HK-2 (cell line): ENCODE data around the gene PLA2R1.
A peak's percentile ranks its signal among the peaks of the same experiment; 100 is the strongest.

ENCODE experiments used
- DNase-seq: peaks from one replicate; pipeline ENCODE4 v3.0.0-alpha.2; 2018; ENCODE audit not compliant: unreplicated experiment

Gene PLA2R1

DNA sequence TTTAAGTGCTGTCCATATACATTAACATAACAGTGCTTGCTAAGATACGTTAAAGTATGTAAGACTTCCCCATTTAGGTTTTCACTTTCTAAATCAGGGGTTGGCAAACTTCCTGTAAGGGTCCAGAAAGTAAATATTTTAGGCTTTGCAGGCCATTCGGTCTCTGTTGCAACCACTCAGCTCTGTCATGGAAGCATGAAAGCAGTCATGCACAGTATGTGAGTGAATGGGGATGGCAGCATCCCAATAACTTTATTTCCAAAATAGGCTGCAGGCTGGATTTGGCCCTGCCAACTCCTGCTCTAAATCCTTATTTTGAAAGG is 128.7 kb downstream of the PLA2R1 start:
- DNase-seq = no peak

DNA sequence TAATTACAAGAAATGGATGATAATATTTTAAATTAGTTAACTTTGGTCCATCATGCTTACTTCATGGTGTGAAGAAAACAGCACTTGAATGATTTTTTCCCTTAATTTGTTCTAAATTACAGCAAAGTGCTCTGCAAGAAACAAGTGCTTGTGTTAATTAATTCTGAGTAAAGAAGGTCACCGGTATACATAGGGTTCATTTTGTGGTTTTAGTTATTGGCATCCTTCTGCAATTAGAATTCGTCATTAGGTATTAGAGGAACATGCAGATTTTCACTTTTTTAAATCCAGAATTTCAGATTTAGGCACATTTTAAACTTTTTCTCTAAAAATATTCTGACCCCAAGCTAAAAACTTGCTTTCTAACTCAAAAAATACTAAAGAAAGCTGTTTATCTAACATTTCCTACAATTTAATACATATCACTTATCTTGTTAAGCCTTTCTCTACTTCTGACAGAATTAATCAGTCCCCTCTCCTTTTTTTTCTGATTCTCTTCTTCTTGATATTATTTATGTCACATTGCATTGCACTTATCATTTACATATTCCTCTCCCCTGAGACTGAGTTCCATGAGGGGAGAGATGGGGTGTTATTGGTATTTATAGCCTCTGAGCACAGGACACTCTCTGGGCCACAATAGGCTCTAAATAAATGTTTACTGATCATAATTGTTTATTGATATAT is 129.2 kb downstream of the PLA2R1 start:
- DNase-seq = no peak

DNA sequence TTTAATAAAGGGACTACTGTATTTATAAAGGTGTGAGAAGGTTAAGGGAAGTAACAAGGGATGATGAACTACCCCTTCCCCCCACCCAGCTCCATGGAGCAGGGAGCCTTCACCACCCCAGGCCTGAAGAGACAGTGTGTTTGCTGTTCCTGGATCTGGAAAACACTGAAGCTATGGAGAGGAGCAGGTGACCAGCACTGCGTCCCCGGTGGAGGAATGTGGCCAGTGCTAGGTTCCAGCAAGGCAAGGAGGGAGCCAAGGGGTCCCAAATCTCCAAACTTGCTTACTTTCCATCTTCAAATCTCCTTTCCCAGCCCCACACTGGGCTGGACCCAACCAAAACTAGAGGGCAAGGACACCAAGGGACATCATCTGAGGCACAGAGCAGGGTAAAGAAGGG is 135.7 kb downstream of the PLA2R1 start:
- no peak for DNase-seq

DNA sequence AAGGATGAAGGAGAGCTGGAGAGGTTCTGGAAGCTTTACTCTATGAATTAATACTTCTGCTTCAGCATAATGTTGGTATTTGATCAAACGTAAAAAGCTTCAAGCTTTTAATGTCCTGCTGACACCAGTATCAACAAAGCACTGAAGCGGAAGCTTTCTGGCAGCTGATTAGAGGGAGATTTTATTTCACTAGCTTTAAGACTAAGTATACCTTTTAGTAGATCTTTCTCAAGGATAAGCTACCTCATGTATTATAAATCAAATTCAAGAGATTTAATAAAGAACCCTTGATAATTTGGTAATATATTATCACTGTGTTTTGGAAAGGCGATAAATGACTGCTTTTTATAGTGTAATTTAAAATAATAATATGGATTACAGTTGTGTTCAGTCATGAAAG is 136.4 kb downstream of the PLA2R1 start:
- no peak for DNase-seq

DNA sequence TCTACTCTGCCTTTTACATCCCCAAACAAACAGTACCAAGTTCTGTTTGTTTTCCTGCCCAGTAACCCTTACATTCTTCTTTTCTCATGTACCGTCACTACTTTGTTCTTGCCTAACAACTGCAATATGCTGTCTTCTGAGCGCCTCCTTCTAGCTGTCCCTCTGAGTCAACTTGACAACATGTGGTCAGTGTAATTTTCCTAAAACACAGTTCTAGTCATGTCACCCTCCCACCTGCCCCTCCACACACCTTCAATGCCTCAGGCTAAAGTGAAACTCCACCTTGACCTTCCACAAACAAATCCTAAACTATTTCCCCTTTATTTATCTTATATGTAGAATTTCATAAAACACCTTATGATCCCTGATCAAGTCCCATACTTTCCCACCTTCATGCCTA is 139.9 kb downstream of the PLA2R1 start:
- DNase-seq = no peak

DNA sequence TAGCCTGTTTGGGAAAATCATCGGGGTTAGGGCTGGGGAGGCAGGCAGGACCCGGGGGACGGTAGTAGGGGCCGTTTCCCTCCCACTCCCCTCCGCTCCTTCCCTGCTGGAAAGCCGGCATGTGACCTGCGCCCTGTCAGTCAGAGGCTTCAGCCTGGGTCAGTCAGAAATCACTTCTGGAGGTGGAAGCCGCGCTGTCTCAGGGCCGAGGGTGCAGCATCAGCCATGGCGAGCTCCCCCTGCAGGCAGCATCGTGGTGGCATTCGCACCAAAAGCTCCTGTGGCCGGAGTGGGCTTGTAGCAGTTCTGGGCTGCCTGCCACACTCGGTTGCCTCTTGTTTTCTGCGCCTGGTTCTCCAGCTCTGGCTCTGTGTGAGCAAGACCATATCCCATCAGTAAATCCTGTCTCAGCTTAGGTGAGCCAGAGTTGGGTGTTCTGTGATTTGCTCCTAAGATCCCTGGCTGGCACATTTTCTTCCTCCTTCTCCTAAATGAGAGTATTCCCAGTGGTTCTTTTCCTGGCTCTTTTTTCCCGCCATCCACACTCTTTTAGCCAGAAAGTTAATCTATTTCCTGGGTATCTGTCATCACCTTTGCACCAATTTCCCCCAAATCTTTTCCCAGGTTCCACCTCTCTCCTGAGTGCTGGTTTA is 140.5 kb downstream of the PLA2R1 start:
- peak; percentile 71 for DNase-seq

DNA sequence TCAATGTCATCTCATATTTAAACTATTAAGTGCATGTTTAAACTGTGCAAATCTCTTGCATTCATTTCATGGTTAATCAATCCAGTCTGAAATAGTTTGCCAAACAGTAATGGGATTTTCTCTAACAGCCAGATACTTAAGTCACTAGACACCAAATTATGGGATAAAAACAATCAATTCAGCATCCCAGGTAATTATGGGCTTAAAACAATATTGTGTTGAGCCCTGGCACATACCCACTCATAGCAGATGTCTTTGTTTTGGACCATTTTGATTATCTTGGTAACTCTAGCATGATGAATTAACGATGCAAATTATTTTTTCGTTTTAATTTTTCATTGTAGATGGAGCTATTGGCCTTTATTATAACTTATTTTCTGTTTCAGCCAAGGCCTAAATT is 145.9 kb downstream of the PLA2R1 start:
- no peak for DNase-seq

DNA sequence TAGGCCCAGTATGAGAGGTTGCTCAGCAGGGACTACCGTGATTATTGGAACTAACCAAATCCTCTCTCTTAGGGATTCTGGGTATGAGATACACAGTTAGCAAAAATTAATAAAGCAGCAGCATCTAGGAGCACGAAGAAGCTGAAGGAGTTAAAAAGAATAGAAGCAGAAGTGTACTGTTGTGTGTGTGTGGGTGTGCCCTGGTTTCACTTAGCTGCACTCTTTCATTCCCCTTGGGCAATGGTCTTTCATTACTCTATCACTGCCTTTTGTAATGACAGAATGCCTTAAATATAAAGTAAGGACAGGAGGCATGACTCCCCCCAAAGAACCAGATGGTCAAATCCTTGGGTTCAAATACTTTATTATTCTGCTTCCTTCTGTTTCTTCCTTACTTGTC is 148.5 kb downstream of the PLA2R1 start:
- DNase-seq = no peak

DNA sequence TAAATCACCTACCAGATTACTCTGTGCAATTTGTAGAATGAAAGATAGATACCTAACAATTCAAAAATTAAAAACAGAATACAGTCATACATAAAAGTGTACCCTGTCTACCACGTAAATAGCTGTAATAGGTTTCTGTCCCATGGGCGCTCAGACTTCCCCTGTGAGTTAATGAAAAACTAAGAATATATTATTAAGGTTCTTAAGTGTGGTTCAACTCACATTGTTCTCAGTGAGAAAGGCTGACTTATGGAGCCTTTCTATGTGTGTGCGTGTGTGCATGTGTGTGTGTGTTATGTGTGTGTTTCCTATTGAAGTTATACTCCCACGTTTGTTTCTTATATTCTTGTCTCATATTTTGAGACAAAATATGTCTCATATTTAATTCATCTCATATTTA is 149.8 kb downstream of the PLA2R1 start:
- DNase-seq = no peak

DNA sequence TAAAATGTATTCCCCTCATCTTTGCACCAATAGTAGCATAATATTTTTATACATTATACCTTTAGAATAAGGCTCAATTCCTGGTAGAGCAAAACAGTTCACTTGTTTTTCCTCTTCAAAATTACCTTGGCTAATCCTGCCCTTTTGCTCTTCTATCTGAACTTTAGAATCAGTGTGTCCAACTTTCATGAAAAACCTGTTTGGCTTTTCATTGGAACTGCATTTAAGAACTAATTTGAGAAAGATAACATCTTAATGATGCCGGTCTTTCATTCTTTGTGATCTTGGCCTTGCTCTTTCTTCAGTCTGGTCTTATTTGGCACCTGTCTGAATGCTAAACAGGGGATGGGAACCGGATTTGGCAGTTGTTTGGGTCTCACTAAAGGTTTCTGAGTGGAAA is 151.5 kb downstream of the PLA2R1 start:
- no peak for DNase-seq

DNA sequence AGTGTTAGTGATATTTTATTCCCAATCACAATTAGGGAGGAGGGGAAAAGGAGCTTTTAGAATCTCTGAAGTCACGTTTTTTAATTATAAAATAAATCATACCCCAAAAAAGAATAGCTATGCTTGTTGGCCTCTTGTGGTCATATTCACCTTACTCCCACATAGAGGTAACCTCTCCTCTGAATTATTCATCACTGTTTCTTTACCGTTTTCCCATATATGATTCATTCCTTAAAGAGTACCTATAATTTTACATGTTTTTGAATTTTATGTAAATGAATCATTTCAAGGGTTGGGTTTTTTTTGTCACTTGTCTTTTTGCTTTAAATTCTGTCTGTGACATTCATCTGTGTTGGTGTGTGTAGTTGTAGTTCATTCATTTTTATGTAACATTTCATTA is 153.8 kb downstream of the PLA2R1 start:
- no peak for DNase-seq

DNA sequence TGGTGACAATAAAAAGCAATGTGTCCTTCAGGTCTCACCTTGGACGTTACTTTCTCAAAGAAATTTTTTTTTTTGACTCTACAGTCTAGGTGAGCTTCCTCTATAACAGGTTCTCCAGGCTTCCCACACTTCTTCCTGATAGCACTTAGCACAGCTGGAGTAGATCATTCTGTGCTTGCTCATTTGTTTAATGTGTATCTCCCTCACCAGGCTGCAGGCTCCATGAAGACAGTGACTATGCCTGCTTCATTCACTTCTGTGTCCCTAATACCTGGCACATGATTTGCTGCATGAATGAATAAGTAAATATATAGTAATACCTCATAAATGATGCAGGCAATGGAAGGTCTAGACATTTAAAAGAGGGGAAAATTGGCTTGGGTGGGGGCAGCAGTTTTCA is 154.5 kb downstream of the PLA2R1 start:
- DNase-seq = no peak

DNA sequence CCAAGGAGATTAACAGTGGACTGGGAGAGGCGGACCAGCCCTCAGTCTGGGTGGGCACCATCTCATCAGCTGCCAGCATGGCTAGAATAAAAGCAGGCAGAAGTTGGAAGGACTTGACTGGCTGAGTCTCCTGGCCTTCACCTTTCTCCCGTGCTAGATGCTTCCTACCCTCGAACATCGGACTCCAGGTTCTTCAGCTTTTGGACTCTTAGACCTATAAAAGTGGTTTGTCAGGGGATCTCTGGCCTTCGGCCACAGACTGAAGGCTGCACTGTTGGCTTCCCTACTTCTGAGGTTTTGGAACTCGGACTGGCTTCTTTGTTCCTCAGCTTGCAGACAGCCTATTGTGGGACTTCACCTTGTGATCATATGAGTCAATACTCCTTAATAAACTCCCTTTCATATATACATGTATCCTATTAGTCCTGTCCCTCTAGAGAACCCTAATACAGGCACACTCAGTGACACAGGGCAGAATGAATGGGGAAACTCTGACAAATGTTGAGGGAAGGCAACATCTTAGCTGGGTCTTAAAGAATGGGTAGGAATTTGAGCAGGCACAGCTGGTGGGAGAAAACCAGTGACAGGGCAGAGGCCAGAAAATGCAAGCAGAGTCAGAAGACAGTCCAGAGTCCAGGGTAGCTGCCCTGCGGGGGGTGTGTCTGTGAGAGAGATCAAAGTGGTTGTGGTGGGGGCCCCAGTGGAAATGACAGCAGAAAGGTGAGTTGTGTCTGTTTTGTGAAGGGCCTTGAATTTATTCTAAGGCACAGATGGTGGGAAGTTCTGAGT is 156.3 kb downstream of the PLA2R1 start:
- no peak for DNase-seq

DNA sequence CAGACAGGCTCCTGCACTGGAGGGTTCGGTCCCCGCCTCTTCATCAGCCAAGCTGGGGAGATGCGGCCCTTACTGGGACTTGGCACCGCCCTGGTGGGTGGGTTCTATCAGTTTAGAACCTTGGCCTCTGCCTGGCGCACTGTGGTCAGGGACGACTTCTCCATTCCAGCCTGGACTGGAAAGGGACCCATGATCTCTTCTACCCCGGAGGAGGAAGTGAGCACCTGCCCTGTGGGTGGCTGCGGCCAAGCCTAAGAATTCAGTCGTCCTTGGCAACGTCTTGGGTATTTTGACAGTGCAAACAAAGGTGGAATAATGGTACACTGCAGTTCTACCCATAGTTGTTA is 157.5 kb downstream of the PLA2R1 start:
- DNase-seq = no peak

DNA sequence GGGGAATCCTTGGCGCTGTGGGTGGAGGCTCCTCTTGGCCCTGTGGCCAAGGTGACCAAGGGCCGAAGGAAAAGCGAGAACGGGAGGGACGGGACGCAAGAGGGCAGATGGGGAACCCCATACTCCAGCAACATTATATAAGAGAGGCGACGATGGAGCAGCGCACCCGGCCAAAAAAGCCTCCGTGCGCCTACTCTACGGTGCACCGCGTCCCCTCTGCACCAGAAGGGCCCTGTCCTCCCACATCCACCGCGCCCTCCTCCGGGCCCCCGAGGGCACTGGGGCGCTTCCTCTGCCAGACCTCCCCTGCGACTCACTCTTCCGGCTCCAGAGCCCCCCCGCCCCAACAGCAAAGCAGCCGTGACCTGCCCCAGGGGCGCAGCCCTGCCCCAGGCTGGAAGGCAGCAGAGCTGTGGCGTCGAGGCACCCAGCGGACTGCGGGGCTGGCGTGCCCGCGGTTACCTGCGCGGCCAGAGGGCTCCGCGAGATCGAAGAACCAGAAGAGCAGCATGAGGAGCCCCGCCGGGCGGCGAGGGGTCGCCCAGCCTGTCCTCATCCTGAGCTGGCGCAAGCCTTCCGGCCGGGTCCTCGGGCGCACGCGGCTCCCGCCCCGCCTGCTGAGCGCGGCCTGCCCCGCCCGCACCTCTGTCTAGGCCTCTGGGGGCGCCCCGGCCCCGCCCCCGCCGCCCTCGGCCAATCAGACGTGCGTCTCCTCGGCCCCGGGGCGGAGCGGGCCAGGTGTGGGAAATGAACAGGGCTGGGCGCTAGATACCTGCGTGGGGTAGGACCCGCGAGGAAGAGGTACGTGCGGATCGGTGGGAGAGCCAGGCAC is 158.1 kb downstream of the PLA2R1 start, which contains the start of gene LY75:
Gene LY75, minus strand, starts transcription at position 630 of the 832 bp plus-strand sequence.
- DNase-seq = peak; percentile 59

DNA sequence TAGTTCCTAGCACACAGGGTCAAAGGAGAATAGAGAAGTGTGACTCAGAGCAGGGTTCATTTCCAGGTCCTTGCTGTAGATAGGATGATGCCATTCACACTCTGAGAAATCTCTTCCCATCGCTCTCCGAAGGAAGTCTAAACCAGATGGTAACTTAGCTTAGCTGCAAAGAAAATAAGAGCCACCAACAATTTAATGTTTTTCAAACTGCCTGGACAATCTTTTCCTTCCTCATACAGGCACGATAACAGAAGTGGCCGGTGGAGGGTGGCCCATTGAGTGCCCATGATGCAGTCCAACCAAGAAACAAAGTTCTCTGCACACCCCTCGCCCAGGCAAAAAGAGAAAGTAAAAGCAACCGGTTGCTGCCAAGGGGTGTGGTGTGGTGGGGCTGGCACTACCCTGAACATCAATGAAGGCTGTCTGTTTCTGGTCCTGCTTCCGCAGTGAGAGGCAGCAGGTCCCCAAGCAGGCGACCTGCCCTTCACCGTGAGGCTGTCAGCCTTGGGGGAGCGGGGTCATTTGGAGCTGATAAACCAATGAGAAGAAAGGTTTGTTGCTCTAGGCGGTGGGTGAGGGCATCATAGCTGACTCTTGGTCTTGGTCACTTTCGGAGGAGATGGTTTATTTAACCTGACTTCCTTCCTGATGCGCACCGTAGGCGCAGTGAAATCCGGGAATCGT is 158.8 kb downstream of the PLA2R1 start:
- no peak for DNase-seq

DNA sequence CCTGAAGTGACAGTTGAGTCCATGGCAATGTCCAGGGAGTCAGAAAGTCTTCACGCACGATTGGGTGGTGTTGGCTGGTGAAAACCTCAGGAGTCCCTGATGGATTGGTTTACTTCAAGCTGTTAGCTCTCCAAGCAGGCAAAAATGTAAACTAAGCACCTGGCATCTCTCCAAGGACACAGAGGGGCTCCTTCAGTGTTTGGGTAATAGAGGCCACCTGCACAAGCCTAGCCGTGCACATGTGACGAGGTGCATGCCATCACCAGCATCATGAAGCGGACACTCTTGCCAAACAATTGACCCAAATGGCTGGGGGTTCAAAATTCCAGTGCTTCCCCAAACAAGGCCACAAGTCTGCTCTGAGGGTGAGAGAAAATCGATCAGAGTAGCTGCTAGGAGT is 159.7 kb downstream of the PLA2R1 start:
- DNase-seq = no peak

DNA sequence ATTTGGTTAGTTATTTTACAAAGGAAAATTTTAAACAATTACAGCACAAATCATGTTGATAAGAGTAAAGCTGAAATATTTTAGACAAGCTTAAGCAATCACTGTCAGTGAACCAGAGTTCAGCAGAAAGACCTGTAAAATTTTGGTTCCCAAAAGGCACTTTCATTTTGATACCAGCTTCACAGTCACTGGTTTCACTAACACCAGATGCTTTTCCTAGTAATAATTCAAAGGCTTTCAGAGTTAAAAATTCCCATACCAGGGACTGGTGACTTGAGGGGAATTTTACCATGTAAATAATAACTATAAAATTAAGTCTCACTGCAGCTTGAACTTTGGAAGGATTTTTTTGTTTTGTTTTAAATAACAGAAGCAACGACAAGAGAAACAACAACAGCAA is 162.1 kb downstream of the PLA2R1 start:
- DNase-seq = no peak

DNA sequence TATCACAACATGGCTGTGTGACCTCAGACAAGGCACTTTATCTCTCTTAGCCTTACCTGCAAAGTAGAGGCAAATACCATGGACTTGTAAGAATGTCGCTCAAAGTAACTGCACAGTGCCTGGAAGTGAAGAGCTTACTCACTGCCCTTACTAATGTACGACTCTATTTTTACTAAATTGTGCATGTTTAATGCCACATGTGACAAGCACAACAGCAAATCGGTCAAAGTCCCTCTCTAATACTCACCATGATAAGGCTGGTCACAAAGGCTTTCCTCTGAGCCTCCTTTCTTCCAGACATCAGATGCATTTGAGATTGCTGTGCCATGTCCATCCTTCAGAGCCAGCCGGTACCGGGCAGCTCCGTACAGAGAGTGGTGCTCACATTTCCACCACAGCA is 164.0 kb downstream of the PLA2R1 start:
- no peak for DNase-seq

DNA sequence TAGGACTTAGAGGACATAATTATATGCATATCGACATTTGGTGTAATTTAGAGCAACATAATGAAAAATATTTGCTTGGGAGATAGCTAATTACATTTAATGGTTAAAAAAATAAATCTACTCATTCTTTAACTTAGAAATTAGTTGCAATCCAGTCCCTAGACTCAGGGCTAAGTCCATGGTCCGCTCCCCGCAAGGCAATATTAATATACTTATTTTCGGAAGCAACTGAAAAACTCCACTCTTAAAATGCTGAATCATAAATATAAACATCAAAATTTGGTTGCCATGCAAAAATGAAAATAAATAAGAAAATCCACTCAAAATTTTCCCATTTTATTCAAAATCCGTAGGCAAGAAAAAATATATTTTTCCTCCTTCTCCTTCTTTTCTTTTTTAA is 164.7 kb downstream of the PLA2R1 start:
- no peak for DNase-seq

DNA sequence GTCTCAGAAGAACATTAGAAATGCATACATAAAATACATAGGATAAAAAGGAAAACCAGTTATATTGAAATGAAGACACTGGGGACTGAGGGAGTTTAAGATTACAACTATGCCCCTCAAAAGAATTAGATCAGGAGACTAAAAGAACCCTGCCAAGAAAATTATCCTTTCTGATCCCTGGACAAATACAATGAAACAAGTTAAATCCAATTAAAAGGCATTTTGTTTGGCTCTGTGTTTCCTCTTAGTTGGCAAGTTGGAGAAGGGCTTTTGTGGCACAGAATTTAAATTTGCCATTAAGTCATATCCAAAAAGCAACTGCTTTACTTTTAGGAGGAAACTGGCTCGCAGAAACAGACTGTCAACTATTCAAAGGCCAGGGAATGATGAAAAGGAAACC is 165.3 kb downstream of the PLA2R1 start:
- no peak for DNase-seq
